ENCODE data around the gene TMCC2.
A peak's percentile ranks its signal among the peaks of the same experiment; 100 is the strongest.
"Not testable (repeated sequence)": the region's sequence is repeated elsewhere in the genome, so short reads cannot be mapped to it uniquely, and the experiment has no call there.

TMCC2 gene

GRCh38 chr1:205227584-205228013 is at the start of gene TMCC2:
Gene TMCC2 (plus strand): TSS chr1:205227946. CDS start chr1:205228565, 619 bp downstream.
- FAIRE-seq = no peak

DNA sequence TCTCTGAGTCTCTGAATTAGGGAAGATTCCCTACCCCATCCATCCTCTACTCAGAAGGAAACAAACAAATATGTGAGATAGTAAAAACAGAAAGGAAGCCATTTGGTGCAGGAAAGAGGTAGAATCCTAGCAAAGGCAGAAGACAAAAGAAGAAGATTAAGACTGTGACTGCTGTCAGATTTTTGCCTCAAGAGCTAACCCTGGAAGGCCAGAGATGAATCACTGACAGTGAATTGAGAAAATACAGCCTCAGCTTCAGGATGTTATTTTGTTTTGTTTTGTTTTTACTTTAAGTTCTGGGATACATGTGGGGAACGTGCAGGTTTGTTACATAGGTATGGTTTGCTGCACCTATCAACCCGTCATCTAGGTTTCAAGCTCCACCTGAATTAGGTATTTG is 47.9 kb upstream of the TMCC2 start:
- FAIRE-seq = no peak

DNA sequence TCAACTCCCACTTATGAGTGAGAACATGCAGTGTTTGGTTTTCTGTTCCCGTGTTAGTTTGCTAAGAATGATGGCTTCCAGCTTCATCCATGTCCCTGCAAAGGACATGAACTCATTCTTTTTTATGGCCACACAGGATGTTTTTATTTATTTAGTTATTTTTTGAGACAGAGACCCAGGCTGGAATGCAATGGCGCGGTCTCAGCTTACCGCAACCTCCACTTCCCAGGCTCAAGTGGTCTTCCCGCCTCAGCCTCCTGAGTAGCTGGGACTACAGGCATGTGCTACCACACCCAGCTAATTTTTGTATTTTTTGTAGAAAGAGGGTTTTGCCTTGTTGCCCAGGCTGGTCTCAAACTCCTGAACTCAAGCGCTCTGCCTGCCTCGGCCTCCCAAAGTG is 47.4 kb upstream of the TMCC2 start:
- FAIRE-seq = not testable (repeated sequence)

GRCh38 chr1:205182930-205183329 is 44.8 kb upstream of the TMCC2 start:
- FAIRE-seq = no peak

- no peak for FAIRE-seq
These were observed 43.9 kb upstream of the TMCC2 start for GRCh38 chr1:205183676-205184335.

- no peak for FAIRE-seq
These were observed 41.6 kb upstream of the TMCC2 start for GRCh38 chr1:205186191-205186590.

DNA sequence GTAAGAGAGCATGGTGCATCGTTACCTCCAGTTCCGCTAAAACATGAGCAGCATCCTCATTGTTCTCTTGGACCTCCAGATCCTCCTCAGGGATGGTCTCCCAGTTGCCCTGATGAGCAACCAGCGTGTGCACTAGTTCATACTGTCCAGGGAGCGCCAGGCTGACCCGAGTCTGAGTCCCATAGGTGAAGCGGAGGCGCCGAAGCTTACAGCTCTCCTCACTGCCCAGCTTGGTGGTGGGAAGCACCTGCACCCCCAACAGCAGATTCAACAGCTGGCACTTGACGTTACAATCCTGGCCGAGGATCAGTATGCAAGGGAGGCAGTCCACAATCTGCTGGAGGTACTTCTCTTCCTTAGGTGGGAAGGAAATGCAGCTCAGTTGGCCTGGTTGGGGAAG is 40.3 kb upstream of the TMCC2 start:
- FAIRE-seq = no peak

GRCh38 chr1:205188098-205188497 is 39.6 kb upstream of the TMCC2 start:
- FAIRE-seq = no peak

GRCh38 chr1:205188596-205188995 is 39.1 kb upstream of the TMCC2 start:
- FAIRE-seq = no peak

GRCh38 chr1:205189131-205189530 is 38.6 kb upstream of the TMCC2 start:
- no peak for FAIRE-seq

- no peak for FAIRE-seq
These were observed 36.7 kb upstream of the TMCC2 start for GRCh38 chr1:205190845-205191577.

- no peak for FAIRE-seq
These were observed 36.1 kb upstream of the TMCC2 start for GRCh38 chr1:205191622-205192021.

- no peak for FAIRE-seq
These were observed 35.5 kb upstream of the TMCC2 start for GRCh38 chr1:205192287-205192686.

DNA sequence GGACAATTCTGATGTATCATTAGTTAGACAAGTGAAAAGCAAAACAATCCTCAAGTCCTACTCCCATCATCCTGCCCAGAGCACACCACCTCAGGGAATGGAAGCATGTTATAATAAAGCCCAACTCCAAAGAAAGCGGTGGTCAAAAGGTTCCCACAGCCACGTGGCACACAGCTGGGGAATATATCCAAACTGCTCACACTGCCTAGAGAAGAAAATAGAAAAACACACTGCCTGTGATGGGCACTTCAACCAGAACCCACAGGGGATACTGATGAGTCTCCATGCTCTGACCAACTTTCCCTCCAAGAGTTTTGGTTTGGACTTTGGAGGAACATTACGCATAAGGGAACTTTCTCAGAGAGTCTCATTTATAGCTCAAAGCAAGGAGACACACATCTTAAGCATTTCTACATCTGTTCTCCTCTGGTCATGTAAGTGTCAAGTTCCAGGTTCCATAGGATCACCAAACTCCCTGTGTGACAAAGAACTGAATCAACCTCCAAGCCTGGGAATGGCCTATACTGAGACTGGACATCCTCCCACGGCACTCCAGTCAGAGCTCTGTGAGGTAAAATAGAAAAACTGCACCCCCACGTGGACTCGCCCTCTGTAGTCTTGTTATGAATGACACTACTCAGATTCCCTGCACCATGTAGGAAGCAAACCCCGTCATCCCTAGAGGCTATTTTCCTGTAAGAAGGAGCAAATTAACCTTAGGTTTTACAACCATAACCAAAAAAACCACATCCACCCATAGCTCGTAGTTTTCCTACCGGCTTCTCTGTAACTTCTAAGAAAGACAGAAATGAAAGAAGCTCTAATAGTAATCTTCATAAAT is 28.4 kb upstream of the TMCC2 start:
- FAIRE-seq = no peak

DNA sequence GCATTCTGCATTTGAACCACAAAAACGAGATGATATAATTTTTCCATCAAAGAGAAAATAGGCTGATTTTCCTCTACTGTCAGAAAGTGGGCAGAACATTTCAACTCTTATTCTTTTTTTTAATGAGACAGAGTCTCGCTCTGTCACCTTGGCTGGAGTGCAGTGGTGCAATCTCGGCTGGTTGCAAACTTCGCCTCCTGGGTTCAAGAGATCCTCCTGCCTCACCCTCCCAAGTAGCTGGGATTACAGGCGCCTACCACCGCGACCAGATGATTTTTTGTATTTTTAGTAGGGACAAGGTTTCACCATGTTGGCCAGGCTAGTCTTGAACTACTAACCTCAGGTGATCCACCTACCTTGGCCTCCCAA is 27.8 kb upstream of the TMCC2 start:
- FAIRE-seq = no peak

DNA sequence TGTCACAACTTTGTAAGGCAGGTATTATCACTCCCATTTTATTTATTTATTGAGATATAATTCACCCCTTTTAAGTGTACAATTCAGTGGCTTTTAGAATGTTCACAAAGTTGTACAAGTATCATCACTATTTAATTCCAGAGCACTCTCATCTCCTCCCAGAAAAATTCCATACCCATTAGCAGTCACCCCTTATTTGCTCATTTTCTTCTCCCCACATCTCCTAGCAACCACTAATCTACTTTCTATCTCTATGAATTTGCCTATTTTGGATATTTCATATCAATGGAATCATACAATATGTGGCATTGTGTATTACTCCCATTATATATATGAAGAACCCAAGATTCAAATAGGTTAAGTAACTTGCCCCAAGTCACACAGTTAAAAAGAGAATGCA is 23.2 kb upstream of the TMCC2 start:
- FAIRE-seq = no peak

- FAIRE-seq = no peak
These were observed 22.7 kb upstream of the TMCC2 start for GRCh38 chr1:205205055-205205454.

GRCh38 chr1:205208811-205209210 is 18.9 kb upstream of the TMCC2 start:
- FAIRE-seq = no peak

DNA sequence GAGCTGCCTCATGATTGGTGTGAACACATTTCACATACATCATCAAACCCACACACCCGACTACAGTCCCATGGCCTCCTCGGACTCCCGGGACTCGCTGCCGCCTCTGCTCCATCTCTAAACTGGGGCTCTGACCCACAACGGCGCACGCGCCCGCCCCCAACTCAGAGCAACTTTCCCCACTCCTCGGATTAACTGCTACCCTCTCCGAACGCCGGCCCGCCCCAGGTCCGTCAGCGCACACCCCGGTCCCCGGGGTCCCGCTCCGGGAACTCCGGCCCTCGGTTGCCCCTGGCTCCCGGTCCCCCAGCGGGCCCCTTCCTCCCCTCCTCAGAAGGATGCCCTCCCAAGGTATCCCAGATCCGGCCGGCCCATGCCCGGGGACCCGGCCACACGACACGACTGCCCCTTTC is 17.0 kb upstream of the TMCC2 start:
- FAIRE-seq = no peak

DNA sequence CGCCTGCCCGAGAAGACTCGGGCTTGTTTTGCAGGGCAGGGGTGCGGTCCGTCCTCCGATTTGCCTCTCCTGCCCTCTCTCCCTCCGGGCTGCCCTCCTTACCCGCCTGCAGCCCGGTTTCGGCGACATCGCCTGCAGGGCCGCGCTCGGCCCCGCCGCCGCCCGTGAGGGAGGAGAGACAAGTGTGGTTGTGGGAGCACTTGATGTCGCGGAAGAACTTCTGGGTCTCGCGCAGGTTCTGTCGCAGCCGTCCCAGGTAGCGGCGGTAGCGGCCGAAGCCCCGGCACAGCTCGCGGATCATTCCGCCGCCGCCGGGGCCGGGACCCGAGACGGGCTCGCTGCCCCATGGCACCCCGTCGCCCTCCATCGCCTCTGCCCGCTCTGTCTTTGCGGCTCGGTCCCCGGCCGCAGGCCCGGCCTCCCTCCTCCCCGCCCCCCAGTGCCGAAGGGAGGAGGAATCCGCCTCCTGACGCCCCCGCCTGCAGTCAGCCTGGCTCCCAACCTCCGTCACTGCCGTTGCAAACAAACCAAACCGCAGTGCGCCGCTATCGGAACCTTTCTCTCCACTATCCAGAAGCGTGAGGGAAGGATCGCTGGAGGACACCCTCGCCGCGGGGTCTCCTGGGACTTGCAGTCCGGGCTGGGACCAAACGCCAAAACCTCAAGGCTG is 16.4 kb upstream of the TMCC2 start, which contains the start of gene DSTYK:
Gene DSTYK, minus strand, starts transcription at position 534 of the 670 bp plus-strand sequence. Its CDS starts 167 bp downstream, at position 367.
- FAIRE-seq = peak; percentile 16

- no peak for FAIRE-seq
These were observed 15.8 kb upstream of the TMCC2 start for GRCh38 chr1:205211839-205212536.

DNA sequence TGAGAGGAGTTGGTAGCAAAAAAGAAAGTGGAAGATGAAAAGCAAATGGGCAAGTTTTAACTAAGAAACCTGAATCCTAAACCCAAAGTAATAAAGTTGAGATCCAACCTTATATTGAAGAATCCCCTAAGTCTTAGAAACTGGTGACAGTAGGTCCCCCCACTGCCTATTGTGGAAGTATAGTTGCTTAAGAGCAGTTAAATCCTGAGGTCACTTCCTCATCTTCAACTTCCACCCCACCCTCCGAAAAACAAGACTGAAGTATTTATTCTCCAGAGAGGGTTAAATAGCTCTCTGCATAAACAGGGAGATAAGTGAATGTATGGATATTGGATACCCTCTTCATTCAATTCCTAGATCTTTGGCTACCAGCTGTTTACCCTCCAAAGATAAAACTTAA is 13.0 kb upstream of the TMCC2 start:
- FAIRE-seq = no peak
